GM18499 (cell line): ENCODE measurements around the gene IL3.
"Not testable (repeated sequence)": the region's sequence is repeated elsewhere in the genome, so short reads cannot be mapped to it uniquely, and the experiment has no call there.

Source experiments
- ATAC-seq: cut with Tn5 transposase; IDR thresholded peaks from one replicate; pipeline ENCODE4 v1.9.1; 2021; ENCODE audit warnings: moderate number of reproducible peaks; ENCODE audit not compliant: insufficient read depth, unreplicated experiment

The IL3 gene

GRCh38 chr5:132108495-132108894, 48.0 kb downstream of the IL3 start:
- ATAC-seq, result not testable (repeated sequence)

DNA sequence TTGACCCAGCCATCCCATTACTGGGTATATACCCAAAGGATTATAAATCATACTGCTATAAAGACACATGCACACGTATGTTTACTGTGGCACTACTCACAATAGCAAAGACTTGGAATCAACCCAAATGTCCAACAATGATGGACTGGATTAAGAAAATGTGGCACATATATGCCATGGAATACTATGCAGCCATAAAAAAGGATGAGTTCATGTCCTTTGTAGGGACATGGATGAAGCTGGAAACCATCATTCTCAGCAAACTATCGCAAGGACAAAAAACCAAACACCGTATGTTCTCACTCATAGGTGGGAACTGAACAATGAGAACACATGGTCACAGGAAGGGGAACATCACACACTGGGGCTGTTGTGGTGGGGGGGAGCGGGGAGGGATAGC, 48.5 kb downstream of the IL3 start:
- ATAC-seq, result not testable (repeated sequence)

GRCh38 chr5:132109494-132110053, 49.1 kb downstream of the IL3 start:
- ATAC-seq, result no peak

GRCh38 chr5:132110195-132110594, 49.7 kb downstream of the IL3 start:
- ATAC-seq, result no peak

DNA sequence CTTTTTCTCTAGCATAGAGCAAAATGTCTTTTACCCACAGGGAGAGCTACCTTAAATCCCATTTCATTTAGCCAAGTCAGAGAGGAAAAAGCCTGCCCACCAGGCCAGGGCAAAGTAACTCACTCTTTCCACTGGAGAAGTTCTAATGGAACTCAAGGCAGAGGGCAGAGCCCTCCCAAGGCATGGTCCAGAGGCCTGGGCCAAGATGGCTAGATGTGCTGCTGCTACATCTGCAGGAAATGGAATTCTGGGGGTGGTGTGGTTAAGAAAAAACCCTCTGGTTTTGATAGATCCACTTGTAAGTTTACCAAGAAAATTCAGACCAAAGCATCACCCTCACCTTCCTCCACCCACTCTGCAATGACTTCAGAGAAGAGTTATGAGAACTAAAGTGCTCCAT, 50.5 kb downstream of the IL3 start:
- no peak for ATAC-seq

DNA sequence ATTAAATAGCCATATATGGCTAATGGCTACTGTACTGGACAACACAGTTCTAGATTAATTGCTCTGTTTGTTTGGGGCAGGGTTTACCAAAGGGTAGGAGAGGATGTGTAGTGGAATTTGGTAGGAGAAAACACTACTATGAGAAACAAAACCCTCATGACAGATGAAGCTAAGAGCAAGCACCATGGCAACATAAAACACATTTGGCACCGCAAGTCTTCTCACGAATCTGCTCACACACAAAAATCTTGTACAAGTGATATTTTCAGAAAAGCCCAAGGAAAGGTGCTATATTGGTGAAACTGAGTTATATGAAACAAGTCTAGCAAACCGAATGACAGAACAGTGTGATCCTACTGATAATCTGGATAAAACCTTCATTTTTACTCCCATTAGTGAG, 51.7 kb downstream of the IL3 start:
- ATAC-seq, result no peak
